ENCODE results near the gene RORC.

GRCh38 chr1:151875419-151876097 lies 44.0 kb upstream of the RORC start:
- no peak for TF ChIP-seq EZH2 (optimal IDR thresholded peaks at IDR 0.05; ENCODE audit: low read depth, low read length)
- no peak for TF ChIP-seq EZH2phosphoT487 (IDR thresholded peaks at IDR 0.05; ENCODE audit: low read length)

Measured in MM.1S (cell line).